Regular cardiac myocyte (primary cell): ENCODE data around the gene AANAT. TPM values are rescaled to one million over a fixed set of nuclear protein-coding genes. Genes with fewer than 3 reads are reported as not detected.

Source experiments
- total RNA-seq: library from RNA; depleted of rRNA; stranded (reverse); fragments of >200 nt; gene quantifications from 2 replicates; pipeline ENCODE4 v1.2.3, GENCODE V29; 2014

The AANAT gene
- total RNA-seq: not detected in 2 replicates

DNA sequence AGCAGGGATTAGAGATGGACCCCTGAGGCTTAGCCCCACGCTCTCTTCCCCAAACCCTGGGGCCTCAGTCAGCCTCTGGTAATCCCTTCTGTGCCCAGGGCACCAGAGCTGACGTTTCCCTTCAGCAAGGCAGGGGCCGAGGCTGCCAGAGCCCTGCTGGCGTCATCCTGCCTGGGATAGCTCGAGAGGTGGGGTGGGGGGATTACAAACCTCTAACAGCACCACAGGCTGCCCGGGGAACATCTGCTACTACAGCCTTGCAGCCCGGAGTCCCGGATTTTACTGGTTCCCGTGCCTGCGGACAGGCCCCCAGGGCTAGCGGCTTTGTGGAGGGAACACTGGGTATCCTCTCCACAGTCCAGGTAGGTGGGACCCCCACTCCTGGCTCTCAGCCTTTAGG lies at the start of gene AANAT:
AANAT (plus strand) TSS at position 238 of the 400 bp plus-strand sequence. CDS start 1,144 bp downstream, outside the sequence.

DNA sequence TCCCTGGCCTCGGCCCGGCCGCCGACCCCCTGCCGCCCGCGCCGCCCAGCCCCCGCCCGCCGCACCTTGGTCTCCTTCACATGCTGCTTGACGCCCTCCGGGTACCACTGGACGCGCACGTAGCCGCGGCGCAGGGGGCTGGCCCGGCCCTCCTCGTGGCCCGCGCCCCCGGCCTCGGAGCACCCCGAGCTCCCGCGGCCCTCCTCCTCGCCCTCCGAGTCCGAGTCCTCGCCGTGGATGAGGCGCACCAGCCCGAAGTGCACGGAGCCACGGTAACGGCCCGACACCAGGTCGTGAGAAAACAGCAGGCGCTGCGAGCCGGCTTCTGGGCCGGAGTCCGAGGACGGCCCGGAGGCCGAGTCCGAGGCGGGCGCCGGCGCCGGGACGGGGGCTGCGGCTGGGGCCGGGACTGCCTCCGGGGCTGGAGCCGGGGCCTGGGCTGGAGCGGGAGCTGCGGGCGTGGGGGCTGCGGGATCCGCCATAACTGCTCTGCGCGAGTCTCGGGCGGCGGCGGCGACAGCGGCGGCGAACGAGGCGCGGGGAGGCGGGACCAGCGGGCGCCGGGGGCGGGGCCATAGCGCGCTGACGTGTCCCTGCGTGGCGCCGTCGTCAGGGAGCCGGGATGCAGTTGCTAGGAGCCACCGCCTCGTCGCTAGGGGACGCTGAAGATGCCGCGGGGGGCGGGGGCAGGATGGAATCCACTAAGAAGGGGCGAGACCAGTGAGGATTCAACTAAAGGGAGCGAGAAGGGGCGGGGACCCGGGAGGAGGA lies 14.6 kb upstream of the AANAT start, which contains the start of gene UBE2O:
UBE2O (minus strand) TSS at position 493 of the 771 bp plus-strand sequence; CDS start at position 482, 11 bp downstream.

DNA sequence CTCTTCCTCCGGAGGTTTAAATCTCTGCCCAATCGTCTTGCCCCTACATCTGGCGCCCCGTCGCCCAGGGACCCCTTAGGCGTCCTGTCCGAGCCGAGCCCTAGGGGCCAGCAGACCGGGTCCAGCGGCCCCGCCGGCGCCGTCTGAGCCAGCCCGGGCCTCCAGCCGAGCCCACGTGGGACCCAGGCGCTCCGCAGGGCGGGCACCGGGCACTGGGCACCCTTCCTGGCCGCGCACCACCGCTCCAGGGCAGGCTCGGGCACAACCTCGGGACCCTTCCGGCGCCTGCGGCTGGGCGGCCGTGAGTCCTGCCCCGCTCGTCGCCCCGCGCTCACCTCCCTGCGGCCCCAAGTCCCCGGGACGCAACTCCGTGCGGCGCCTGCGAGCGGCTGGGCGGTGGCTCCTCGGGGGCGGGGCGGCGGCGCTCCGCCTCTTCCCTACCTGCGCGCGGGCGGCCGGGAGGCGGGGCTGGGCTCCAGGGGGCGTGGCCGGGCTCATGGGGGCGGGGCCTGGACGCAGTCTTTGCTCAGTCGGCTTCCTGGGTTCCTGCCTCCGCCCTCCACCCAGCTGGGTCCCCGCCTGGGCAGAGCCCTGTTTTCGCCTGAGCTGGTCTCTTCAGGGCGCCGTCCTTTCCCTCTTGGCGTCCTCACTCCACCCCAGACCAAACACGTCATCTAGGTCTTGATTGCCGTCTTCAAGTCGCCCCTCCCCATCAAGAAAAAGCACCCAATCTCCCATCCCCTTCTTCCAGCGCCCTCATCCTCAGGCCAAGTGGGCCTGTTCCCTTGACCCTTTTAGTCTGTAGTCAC lies 33.8 kb downstream of the AANAT start, which contains the start of gene RHBDF2:
RHBDF2 (minus strand) TSS at position 406 of the 809 bp plus-strand sequence. CDS start 19,899 bp downstream, outside the sequence.

Other genes with a start within 250 kb of the AANAT start
- gene RNF157, start 227.1 kb upstream of the AANAT start, total RNA-seq: under 0.01 TPM in 2 replicates
- gene UBALD2, start 202.3 kb upstream of the AANAT start, total RNA-seq: 1.7 and 2.9 TPM in 2 replicates
- gene QRICH2, start 159.3 kb upstream of the AANAT start, total RNA-seq: 2.7 and 2.8 TPM in 2 replicates
- 29.9 and 39.1 TPM in 2 replicates for gene PRPSAP1, start 113.7 kb upstream of the AANAT start, total RNA-seq
- gene SPHK1, start 83.0 kb upstream of the AANAT start, total RNA-seq: 63.7 and 160 TPM in 2 replicates
- 17.5 and 28.4 TPM in 2 replicates for gene UBE2O, start 14.5 kb upstream of the AANAT start, total RNA-seq
- gene RHBDF2, start 33.8 kb downstream of the AANAT start, total RNA-seq: 3.1 and 8.2 TPM in 2 replicates
- gene CYGB, start 70.1 kb downstream of the AANAT start, total RNA-seq: 25.1 and 65.4 TPM in 2 replicates
- gene PRCD, start 72.4 kb downstream of the AANAT start, total RNA-seq: 1.9 and 11.0 TPM in 2 replicates
- 0.96 and 1.1 TPM in 2 replicates for gene ST6GALNAC2, start 118.3 kb downstream of the AANAT start, total RNA-seq
- gene ST6GALNAC1, start 176.2 kb downstream of the AANAT start, total RNA-seq: not detected in 2 replicates
- gene MXRA7, start 243.4 kb downstream of the AANAT start, total RNA-seq: 267 and 920 TPM in 2 replicates